ENCODE data around the gene CHST8.

The CHST8 gene

DNA sequence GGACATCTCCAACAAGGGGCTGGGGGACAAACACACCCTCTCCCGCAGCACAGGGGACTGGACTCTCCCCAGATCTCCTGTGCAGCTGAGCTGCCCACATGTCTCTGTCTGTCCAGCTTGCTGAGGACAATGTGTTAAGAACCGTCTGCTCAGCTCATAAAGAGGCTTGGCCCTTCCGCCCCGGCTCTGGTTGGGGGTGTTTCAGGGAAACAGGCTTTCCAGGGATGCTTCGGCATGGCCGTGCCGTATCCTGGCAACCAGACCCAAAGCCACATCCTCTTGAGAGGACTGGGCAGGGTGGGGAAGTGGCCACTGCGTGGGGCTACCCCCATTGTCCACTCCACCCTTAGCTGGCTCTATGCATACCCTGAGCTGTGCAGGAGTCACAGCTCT lies 41.1 kb upstream of the CHST8 start:
- TF ChIP-seq EGR1 (IDR thresholded peaks at IDR 0.05) (no peak), FOXM1 (IDR thresholded peaks at IDR 0.05; ENCODE audit: borderline replicate concordance, low read depth) (no peak), TEAD4 (IDR thresholded peaks at IDR 0.05) (no peak), CREB1 (IDR thresholded peaks at IDR 0.05; ENCODE audit: low read depth) (no peak), NFIC (IDR thresholded peaks at IDR 0.05) (no peak), ZBTB7A (IDR thresholded peaks at IDR 0.05; ENCODE audit: low read depth) (no peak), EP300 (IDR thresholded peaks at IDR 0.05; ENCODE audit: borderline replicate concordance) (no peak), TCF12 (IDR thresholded peaks at IDR 0.05; ENCODE audit: low read depth) (no peak)
- TF ChIP-seq, protein P1, sequence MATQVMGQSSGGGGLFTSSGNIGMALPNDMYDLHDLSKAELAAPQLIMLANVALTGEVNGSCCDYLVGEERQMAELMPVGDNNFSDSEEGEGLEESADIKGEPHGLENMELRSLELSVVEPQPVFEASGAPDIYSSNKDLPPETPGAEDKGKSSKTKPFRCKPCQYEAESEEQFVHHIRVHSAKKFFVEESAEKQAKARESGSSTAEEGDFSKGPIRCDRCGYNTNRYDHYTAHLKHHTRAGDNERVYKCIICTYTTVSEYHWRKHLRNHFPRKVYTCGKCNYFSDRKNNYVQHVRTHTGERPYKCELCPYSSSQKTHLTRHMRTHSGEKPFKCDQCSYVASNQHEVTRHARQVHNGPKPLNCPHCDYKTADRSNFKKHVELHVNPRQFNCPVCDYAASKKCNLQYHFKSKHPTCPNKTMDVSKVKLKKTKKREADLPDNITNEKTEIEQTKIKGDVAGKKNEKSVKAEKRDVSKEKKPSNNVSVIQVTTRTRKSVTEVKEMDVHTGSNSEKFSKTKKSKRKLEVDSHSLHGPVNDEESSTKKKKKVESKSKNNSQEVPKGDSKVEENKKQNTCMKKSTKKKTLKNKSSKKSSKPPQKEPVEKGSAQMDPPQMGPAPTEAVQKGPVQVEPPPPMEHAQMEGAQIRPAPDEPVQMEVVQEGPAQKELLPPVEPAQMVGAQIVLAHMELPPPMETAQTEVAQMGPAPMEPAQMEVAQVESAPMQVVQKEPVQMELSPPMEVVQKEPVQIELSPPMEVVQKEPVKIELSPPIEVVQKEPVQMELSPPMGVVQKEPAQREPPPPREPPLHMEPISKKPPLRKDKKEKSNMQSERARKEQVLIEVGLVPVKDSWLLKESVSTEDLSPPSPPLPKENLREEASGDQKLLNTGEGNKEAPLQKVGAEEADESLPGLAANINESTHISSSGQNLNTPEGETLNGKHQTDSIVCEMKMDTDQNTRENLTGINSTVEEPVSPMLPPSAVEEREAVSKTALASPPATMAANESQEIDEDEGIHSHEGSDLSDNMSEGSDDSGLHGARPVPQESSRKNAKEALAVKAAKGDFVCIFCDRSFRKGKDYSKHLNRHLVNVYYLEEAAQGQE (IDR thresholded peaks at IDR 0.05; ENCODE audit: low read depth): no peak

DNA sequence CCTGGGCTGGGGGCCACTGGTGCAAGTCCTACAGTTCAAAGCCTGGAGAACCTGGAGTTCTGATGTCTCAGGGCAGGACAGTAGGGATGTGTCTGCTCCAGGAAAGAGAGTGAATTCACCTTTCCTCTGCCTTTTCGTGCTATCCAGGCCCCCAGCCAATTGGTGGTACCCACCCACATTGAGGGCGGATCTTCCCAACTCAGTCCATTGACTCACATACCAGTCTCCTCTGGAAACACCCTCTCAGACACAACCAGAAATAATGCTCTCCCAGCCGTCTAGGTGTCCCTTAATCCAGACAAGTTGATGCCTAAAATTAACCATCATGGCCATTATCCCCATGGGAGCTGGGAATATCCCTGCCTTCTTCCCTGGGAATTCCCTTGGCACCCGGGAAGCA lies 38.8 kb upstream of the CHST8 start:
- TF ChIP-seq, protein P2, sequence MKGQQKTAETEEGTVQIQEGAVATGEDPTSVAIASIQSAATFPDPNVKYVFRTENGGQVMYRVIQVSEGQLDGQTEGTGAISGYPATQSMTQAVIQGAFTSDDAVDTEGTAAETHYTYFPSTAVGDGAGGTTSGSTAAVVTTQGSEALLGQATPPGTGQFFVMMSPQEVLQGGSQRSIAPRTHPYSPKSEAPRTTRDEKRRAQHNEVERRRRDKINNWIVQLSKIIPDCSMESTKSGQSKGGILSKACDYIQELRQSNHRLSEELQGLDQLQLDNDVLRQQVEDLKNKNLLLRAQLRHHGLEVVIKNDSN (IDR thresholded peaks at IDR 0.05): no peak
- TF ChIP-seq YY1 (IDR thresholded peaks at IDR 0.05; ENCODE audit: low read depth) (no peak), FOXM1 (IDR thresholded peaks at IDR 0.05; ENCODE audit: borderline replicate concordance, low read depth) (no peak), NFIC (IDR thresholded peaks at IDR 0.05) (no peak), CEBPB (IDR thresholded peaks at IDR 0.05) (no peak), CREB1 (IDR thresholded peaks at IDR 0.05; ENCODE audit: low read depth) (no peak), TAF1 (IDR thresholded peaks at IDR 0.05; ENCODE audit: low read depth) (no peak), ZBTB7A (IDR thresholded peaks at IDR 0.05; ENCODE audit: low read depth) (no peak), RAD21 (IDR thresholded peaks at IDR 0.05; ENCODE audit: low read depth) (no peak), EP300 (IDR thresholded peaks at IDR 0.05; ENCODE audit: borderline replicate concordance) (no peak), TCF12 (IDR thresholded peaks at IDR 0.05; ENCODE audit: low read depth) (no peak), TEAD4 (IDR thresholded peaks at IDR 0.05) (no peak), EGR1 (IDR thresholded peaks at IDR 0.05) (no peak)
- TF ChIP-seq, protein P3, sequence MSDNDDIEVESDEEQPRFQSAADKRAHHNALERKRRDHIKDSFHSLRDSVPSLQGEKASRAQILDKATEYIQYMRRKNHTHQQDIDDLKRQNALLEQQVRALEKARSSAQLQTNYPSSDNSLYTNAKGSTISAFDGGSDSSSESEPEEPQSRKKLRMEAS (IDR thresholded peaks at IDR 0.05): no peak
- TF ChIP-seq, protein P1 (IDR thresholded peaks at IDR 0.05; ENCODE audit: low read depth): no peak

DNA sequence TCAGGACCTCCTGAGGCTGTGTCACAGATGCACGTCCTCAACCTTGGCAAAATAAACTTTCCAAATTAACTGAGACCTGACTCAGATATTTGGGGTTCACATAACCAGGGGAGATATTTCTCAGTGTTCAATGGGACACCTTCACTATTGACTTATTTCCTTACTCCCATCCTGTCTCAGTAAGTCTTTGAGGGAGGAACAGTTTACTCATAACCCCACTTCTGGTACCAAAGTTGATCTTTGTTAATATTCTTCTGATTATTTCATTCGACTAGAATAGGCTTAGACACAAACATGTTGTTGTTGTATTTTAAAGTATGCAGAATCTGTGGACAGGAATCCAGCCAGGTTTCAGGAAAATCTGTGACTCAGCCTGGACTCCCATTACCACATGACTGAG lies 34.6 kb upstream of the CHST8 start:
- TF ChIP-seq RAD21 (IDR thresholded peaks at IDR 0.05; ENCODE audit: low read depth) (no peak), YY1 (IDR thresholded peaks at IDR 0.05; ENCODE audit: low read depth) (no peak), EP300 (IDR thresholded peaks at IDR 0.05; ENCODE audit: borderline replicate concordance) (no peak), TEAD4 (IDR thresholded peaks at IDR 0.05) (no peak), CEBPB (IDR thresholded peaks at IDR 0.05) (no peak), CREB1 (IDR thresholded peaks at IDR 0.05; ENCODE audit: low read depth) (no peak), ZBTB7A (IDR thresholded peaks at IDR 0.05; ENCODE audit: low read depth) (no peak), FOXM1 (IDR thresholded peaks at IDR 0.05; ENCODE audit: borderline replicate concordance, low read depth) (no peak), EGR1 (IDR thresholded peaks at IDR 0.05) (no peak), TCF12 (IDR thresholded peaks at IDR 0.05; ENCODE audit: low read depth) (no peak), NFIC (IDR thresholded peaks at IDR 0.05) (no peak), TAF1 (IDR thresholded peaks at IDR 0.05; ENCODE audit: low read depth) (no peak)
- TF ChIP-seq, protein P2 (IDR thresholded peaks at IDR 0.05): no peak
- TF ChIP-seq, protein P1 (IDR thresholded peaks at IDR 0.05; ENCODE audit: low read depth): no peak
- TF ChIP-seq, protein P3 (IDR thresholded peaks at IDR 0.05): no peak

DNA sequence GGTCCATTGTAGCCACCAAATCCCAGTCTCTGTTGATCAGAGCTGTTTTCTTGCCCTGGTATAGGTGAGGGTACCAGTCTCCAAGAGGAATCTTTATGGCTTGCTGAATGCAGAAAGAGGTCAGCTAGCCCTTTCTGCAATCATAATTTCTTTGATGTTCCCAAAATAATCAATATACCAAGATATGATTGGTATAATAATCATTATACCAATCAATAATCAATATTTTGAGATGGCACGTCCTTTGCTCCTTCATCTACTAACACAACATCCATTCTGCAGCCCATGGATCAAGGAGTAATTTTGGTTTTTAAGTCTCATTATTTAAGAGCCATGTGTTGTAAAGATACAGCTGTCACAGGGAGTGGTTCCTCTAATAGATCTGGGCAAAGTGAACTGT lies 31.5 kb upstream of the CHST8 start:
- TF ChIP-seq, protein P2 (IDR thresholded peaks at IDR 0.05): no peak
- TF ChIP-seq, protein P3 (IDR thresholded peaks at IDR 0.05): no peak
- TF ChIP-seq TCF12 (IDR thresholded peaks at IDR 0.05; ENCODE audit: low read depth) (no peak), RAD21 (IDR thresholded peaks at IDR 0.05; ENCODE audit: low read depth) (no peak)
